Measurements from ENCODE around the gene KLF9.

GRCh38 chr9:70404261-70404660 lies 10.2 kb downstream of the KLF9 start:
- no peak for TF ChIP-seq CTCF (IDR thresholded peaks at IDR 0.05; ENCODE audit: low read depth, low read length)
- TF ChIP-seq POLR2A (IDR thresholded peaks at IDR 0.05; ENCODE audit: extremely low read depth, insufficient read length) = no peak
- no peak for TF ChIP-seq MYC (IDR thresholded peaks at IDR 0.05; ENCODE audit: low read depth, low read length)
